AG04450 (cell line): ENCODE results near the gene DNLZ. TPM values are rescaled to one million over a fixed set of nuclear protein-coding genes. Genes with fewer than 3 reads are reported as not detected.

Experiments used
- CTCF ChIA-PET: fragments of 300-600, 350-600 bp; formaldehyde crosslinking; extraction: SDS; loops from one replicate; lab custom pipeline; 2022; ENCODE audit warnings: antibody characterized with exemption, inconsistent platforms; lab: Charles Lee
- POLR2A ChIA-PET: fragments of 350-600 bp; formaldehyde crosslinking; extraction: SDS; loops from one replicate; lab custom pipeline; 2021; ENCODE audit warnings: antibody characterized with exemption, inconsistent platforms; lab: Yijun Ruan, JAX
- DNase-seq: peaks from one replicate; pipeline ENCODE4 v3.0.0-alpha.2; 2011; ENCODE audit warnings: low read depth, low spot score
- H3K27ac ChIP-seq: one replicate; pipeline ENCODE4 v1.5.1; 2012; ENCODE audit warnings: low read depth, low read length, control low read depth
- H3K27me3 ChIP-seq: one replicate; pipeline ENCODE4 v1.6.0; 2012; ENCODE audit warnings: low read length; ENCODE audit not compliant: control insufficient read depth, insufficient read depth
- H3K4me3 ChIP-seq: 2 replicates; pipeline ENCODE4 v1.5.1; 2011; ENCODE audit warnings: mild to moderate bottlenecking, low read depth, low read length, control low read depth
- H3K9me3 ChIP-seq: 2 replicates; pipeline ENCODE4 v1.5.1; 2012; ENCODE audit warnings: low read length; ENCODE audit not compliant: control insufficient read depth, insufficient read depth
- polyA plus RNA-seq: library from polyadenylated mRNA; depleted of rRNA; stranded (reverse); fragments of >200 nt; gene quantifications from 2 replicates; pipeline ENCODE4 v1.2.3, GENCODE V29; 2011
- TF ChIP-seq, protein P1 (sequence below): IDR thresholded peaks from 2 replicates; pipeline ENCODE4 v1.5.1; 2011; ENCODE audit warnings: low read depth, low read length, control low read depth, inconsistent platforms

The DNLZ gene
- polyA plus RNA-seq, 1 experiment: 3.7 TPM

DNA sequence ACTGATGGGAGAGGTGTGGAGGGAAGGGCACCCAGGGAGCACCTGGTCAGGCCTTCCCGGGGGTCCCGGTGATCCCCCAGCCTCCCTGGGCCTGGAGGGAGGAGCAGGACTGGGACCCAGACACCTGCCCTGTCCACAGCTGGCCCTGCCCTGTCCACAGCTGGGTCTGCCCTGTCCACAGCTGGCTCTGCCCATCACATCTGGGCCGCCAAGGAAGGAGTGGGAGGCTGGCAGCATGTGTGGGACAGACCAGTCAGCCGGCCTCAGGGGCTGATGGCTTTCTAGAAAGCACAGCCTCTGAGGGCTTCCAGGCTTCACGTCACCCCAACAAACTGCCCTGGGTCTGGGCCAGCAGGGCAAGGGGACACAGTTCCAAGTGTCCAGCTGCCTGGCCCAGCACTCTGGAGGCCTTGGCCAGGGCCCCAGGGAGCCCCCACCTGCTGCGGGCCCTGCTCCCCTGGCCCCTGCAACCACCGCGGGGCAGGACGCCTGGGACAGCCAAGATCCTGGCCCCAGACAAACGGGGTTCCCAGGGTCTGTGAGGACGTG is 12.2 kb downstream of the DNLZ start:
- CTCF ChIA-PET: no interaction called here
- no peak overlapping the region for H3K4me3 ChIP-seq
- no peak for DNase-seq
- POLR2A ChIA-PET: no interaction called here
- no peaks in the 10 kb centered on the region for H3K27me3 ChIP-seq
- H3K27ac ChIP-seq: no peak overlapping the region
- no peaks in the 10 kb centered on the region; the same call in 1 of the 2 replicates for H3K9me3 ChIP-seq
- TF ChIP-seq, protein P1, sequence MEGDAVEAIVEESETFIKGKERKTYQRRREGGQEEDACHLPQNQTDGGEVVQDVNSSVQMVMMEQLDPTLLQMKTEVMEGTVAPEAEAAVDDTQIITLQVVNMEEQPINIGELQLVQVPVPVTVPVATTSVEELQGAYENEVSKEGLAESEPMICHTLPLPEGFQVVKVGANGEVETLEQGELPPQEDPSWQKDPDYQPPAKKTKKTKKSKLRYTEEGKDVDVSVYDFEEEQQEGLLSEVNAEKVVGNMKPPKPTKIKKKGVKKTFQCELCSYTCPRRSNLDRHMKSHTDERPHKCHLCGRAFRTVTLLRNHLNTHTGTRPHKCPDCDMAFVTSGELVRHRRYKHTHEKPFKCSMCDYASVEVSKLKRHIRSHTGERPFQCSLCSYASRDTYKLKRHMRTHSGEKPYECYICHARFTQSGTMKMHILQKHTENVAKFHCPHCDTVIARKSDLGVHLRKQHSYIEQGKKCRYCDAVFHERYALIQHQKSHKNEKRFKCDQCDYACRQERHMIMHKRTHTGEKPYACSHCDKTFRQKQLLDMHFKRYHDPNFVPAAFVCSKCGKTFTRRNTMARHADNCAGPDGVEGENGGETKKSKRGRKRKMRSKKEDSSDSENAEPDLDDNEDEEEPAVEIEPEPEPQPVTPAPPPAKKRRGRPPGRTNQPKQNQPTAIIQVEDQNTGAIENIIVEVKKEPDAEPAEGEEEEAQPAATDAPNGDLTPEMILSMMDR: no peak

DNA sequence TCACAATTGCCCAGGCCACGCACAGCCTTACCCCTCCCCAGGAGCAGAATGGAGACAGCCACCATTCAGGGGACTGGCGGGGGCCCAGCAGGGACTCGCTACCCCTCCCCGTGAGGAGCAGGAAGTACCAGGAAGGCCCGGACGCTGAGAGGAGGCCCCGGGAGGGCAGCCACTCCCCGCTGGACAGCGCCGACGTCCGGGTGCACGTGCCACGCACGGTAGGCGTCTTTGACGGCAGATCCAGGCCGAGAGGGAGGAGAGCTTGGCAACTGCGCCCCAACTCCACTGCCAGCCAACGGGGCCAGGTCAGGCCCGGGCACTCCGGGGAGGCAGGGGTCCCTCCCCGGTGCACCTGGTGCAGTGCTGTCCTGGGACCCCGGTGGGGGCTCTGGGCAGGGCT is 14.0 kb downstream of the DNLZ start:
- POLR2A ChIA-PET: no interaction called here
- Histone ChIP-seq H3K27me3 (no peaks in the 10 kb centered on the region), H3K27ac (no peak overlapping the region), H3K4me3 (no peak overlapping the region), H3K9me3 (no peaks in the 10 kb centered on the region; the same call in 1 of the 2 replicates)
- no peak for DNase-seq
- TF ChIP-seq, protein P1: no peak
- CTCF ChIA-PET: no interaction called here

DNA sequence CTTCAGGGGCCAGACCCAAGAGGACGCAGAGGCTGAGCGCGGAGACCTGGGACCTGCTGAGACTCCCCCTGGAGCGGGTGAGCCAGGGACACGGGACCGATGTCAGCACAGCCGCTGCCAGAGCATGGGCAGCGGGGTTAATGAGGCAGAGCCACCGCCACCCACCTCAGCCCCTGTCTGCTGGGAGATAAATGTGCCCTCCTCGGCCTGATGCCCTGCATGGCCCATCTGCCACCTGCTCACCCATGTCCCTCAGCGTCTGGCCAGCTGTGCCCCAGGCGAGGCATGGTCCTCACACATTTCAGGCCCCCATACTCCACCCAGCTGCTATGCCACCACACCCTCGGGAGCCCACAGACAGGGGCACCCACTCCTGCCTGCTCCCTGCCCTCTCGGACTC is 14.9 kb downstream of the DNLZ start:
- no peak for DNase-seq
- H3K9me3 ChIP-seq: no peaks in the 10 kb centered on the region; the same call in 1 of the 2 replicates
- no peak overlapping the region for H3K4me3 ChIP-seq
- no peak overlapping the region for H3K27ac ChIP-seq
- TF ChIP-seq, protein P1: no peak
- POLR2A ChIA-PET: no interaction called here
- CTCF ChIA-PET: no interaction called here
- no peaks in the 10 kb centered on the region for H3K27me3 ChIP-seq

DNA sequence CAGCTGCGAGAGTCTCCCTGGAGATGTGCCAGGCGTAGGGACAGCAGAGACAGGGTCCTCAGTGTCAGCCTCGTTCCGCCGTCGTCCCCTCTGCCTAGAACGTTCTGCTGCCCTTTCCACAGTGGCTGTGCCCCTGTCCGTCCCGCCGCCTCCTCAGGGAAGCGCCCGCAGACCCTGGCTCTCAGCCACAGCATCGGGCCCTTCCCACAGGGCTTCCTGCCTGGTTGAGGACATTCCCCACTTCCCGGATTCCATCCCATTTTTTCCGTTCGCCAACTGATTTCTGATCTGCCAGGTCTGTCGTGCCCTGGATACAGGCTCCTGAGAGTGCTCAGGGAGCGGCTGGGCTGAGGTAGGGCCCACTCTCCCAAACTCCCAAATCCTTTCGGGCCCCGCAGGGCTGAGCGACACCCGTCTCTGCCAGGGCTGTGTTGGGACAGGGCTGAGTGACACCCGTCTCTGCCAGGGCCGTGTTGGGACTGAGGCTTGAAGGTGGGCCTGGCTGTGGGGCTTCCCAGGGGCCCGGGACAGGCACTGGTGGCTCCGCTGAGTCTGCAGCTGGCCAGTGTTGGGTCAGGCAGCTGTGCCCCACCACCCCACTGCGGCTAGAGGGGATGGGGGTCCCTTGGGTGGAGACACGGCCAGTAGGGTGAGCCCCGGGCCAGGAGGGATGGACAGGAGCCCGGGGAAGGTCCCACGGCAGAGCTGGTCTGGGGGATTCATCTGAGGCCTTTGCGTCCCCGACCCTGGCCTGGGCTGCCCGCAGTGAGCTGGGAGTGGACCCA is 15.9 kb downstream of the DNLZ start:
- H3K4me3 ChIP-seq: no peak overlapping the region
- no peaks in the 10 kb centered on the region for H3K27me3 ChIP-seq
- H3K9me3 ChIP-seq: no peaks in the 10 kb centered on the region; the same call in 1 of the 2 replicates
- no peak for DNase-seq
- ChIA-PET CTCF (no interaction called here), POLR2A (no interaction called here)
- H3K27ac ChIP-seq: no peak overlapping the region
- TF ChIP-seq, protein P1: no peak

DNA sequence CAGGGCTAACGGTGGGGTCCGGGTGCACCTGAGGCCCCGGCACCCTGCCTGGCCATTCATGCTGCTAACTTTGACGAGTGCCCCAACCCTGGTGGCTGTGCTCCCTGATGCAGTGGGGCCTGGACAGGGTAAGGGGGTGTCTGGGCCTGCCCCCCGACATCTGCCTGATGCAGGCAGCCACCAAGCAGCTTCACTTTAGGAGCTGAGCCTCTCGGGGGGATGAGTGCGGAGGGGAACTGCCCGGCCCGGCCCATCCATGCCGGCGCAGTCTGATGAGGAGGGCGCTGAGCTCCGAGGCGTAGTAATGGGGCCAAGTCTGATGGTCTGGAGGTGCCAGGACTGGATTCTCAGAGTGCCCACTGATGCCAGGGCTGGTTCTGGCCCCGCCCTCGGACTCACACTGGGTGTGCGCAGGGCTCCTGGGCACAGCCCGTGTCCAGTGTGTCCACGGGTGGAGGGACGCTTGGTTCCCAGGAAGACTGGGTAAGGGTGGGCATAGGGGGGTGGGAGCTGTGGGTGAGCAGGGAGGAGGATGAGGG is 16.5 kb downstream of the DNLZ start:
- CTCF ChIA-PET: no interaction called here
- POLR2A ChIA-PET: interaction anchor here (0.7 kb wide), 1 partner anchor 514 kb away, joined by 4 read pairs; no protein-coding TSS in a partner anchor
- no peak for DNase-seq
- Histone ChIP-seq H3K27ac (no peak overlapping the region), H3K4me3 (no peak overlapping the region), H3K27me3 (no peaks in the 10 kb centered on the region), H3K9me3 (no peaks in the 10 kb centered on the region; the same call in 1 of the 2 replicates)
- TF ChIP-seq, protein P1: no peak
